H1 (cell line): ENCODE measurements around the gene AGAP3.

Source experiments
- EZH2 ChIP-seq: fragments of 200-600 bp; sonication (generic); IDR thresholded peaks from 2 replicates; pipeline ENCODE4 v1.7.1; 2012; ENCODE audit warnings: low read depth, mild to moderate bottlenecking, moderate library complexity, low read length, inconsistent platforms; ENCODE audit not compliant: severe bottlenecking
- FOSL1 ChIP-seq: IDR thresholded peaks from 2 replicates; pipeline ENCODE4 v1.6.1; 2011; ENCODE audit warnings: mild to moderate bottlenecking, low read depth, low read length, moderate library complexity; ENCODE audit not compliant: insufficient read depth
- JUND ChIP-seq: IDR thresholded peaks from 2 replicates; pipeline ENCODE4 v1.6.1; 2011; ENCODE audit warnings: mild to moderate bottlenecking, improper control_type of control experiment, low read length
- SIN3A ChIP-seq, 2 experiments: IDR thresholded peaks in 1 of 2; conservative IDR thresholded peaks in 1 of 2; 2 replicates each; pipeline ENCODE4 v1.6.1; 2011 to 2012; ENCODE audit warnings: low read length in 2 of 2, improper control_type of control experiment in 1 of 2, low read depth in 1 of 2, mild to moderate bottlenecking in 1 of 2
- SP2 ChIP-seq: IDR thresholded peaks from 2 replicates; pipeline ENCODE4 v1.6.1; 2012; ENCODE audit warnings: mild to moderate bottlenecking, low read length, inconsistent platforms
- TF ChIP-seq, protein P1 (sequence below), 3 experiments: IDR thresholded peaks; 1 replicate in 2 of 3; 2 replicates in 1 of 3; pipeline versions ENCODE4 v1.5.1 to v1.6.1; 2011; ENCODE audit warnings: low read length in 3 of 3, mild to moderate bottlenecking in 3 of 3, inconsistent platforms in 2 of 3, low read depth in 1 of 3, moderate library complexity in 1 of 3; ENCODE audit not compliant: insufficient read depth in 1 of 3; ENCODE audit errors: control extremely low read depth in 1 of 3
- TF ChIP-seq, protein P2 (sequence below): IDR thresholded peaks from 2 replicates; pipeline ENCODE4 v1.6.1; 2012; ENCODE audit warnings: inconsistent platforms

DNA sequence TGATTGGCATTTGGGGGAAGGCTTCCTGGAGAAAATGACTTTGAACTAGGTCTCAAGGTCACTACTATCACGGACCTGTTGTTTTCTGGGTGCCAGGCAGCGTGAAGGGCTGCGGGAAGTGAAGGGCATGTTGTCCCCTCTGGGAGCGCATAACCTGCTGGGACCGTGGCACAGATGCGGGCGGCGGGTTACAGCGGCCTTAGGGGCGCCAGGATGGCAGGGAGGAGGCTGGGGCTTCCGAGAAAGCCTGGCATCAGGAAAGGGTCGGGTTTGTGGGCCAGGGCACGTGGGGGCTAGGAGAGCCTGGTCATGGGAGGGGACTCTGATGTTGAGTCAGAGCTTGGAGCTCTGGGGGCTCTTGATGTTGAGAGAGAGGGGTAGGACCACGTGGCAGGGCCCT lies 20.8 kb upstream of the AGAP3 start:
- TF ChIP-seq, protein P1, sequence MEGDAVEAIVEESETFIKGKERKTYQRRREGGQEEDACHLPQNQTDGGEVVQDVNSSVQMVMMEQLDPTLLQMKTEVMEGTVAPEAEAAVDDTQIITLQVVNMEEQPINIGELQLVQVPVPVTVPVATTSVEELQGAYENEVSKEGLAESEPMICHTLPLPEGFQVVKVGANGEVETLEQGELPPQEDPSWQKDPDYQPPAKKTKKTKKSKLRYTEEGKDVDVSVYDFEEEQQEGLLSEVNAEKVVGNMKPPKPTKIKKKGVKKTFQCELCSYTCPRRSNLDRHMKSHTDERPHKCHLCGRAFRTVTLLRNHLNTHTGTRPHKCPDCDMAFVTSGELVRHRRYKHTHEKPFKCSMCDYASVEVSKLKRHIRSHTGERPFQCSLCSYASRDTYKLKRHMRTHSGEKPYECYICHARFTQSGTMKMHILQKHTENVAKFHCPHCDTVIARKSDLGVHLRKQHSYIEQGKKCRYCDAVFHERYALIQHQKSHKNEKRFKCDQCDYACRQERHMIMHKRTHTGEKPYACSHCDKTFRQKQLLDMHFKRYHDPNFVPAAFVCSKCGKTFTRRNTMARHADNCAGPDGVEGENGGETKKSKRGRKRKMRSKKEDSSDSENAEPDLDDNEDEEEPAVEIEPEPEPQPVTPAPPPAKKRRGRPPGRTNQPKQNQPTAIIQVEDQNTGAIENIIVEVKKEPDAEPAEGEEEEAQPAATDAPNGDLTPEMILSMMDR (IDR thresholded peaks at IDR 0.05; ENCODE audit: control extremely low read depth in 1 of 3, insufficient read depth in 1 of 3, low read depth in 1 of 3, low read length in 3 of 3), result no peak
- no peak for TF ChIP-seq SP2
- no peak for TF ChIP-seq FOSL1
- TF ChIP-seq, protein P2, sequence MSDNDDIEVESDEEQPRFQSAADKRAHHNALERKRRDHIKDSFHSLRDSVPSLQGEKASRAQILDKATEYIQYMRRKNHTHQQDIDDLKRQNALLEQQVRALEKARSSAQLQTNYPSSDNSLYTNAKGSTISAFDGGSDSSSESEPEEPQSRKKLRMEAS, result no peak
- TF ChIP-seq SIN3A (conservative IDR thresholded peaks at IDR 0.05 in 1 of 2, IDR thresholded peaks at IDR 0.05 in 1 of 2; ENCODE audit: low read depth in 1 of 2, low read length in 2 of 2), result no peak
- no peak for TF ChIP-seq JUND
- no peak for TF ChIP-seq EZH2
